Gastroesophageal sphincter (tissue), 4 donors: ENCODE results near the gene CD83. TPM values are rescaled to one million over a fixed set of nuclear protein-coding genes. Genes with fewer than 3 reads are reported as not detected.

Experiments used
- ATAC-seq: fragments of 150-250 bp; one replicate; pipeline ENCODE4 v1.9.1; 2016; ENCODE audit warnings: mild to moderate bottlenecking, moderate library complexity
- H3K27ac ChIP-seq, 4 donors: fragments of 200-600 bp; sonication (generic) in 3 of 4; 1 replicate in 3 of 4; 2 replicates in 1 of 4; pipeline ENCODE4 v1.5.1; 2016 to 2019
- H3K27me3 ChIP-seq: fragments of 200-600 bp; sonication (generic); one replicate; pipeline ENCODE4 v1.5.1; 2019
- H3K36me3 ChIP-seq, 2 donors: fragments of 200-600 bp; sonication (generic); one replicate each; pipeline ENCODE4 v1.5.1; 2019; ENCODE audit warnings: control low read depth in 1 of 2
- H3K4me1 ChIP-seq, 3 donors: fragments of 200-600 bp; sonication (generic); 1 replicate in 2 of 3; 2 replicates in 1 of 3; pipeline ENCODE4 v1.5.1; 2016 to 2019; ENCODE audit warnings: control low read depth in 2 of 3
- H3K4me3 ChIP-seq, 2 donors: fragments of 200-600 bp; sonication (generic); one replicate each; pipeline ENCODE4 v1.5.1; 2019; ENCODE audit warnings: mild to moderate bottlenecking in 1 of 2, moderate library complexity in 1 of 2
- H3K9me3 ChIP-seq, 3 donors: fragments of 200-600 bp; sonication (generic); one replicate each; pipeline ENCODE4 v1.5.1; 2017 to 2019; ENCODE audit warnings: control low read depth in 2 of 3
- CTCF ChIP-seq, 4 experiments: fragments of 200-600 bp in 2 of 4; fragments of 450-650 bp in 2 of 4; sonication (generic) in 1 of 4; IDR thresholded peaks; one replicate each; pipeline ENCODE4 v1.5.1; 2017 to 2019; ENCODE audit warnings: antibody characterized with exemption in 4 of 4, mild to moderate bottlenecking in 2 of 4, moderate library complexity in 2 of 4
- EP300 ChIP-seq: sonication (generic); formaldehyde crosslinking; IDR thresholded peaks from one replicate; pipeline ENCODE4 v1.6.1; 2017; ENCODE audit warnings: antibody characterized with exemption, mild to moderate bottlenecking
- POLR2A ChIP-seq, 2 donors: fragments of 450-650 bp; IDR thresholded peaks; one replicate each; pipeline ENCODE4 v1.6.1; 2017; ENCODE audit warnings: antibody characterized with exemption in 2 of 2, mild to moderate bottlenecking in 2 of 2, moderate library complexity in 1 of 2
- POLR2AphosphoS5 ChIP-seq: sonication (generic); formaldehyde crosslinking; IDR thresholded peaks from one replicate; pipeline ENCODE4 v1.6.1; 2017; ENCODE audit warnings: antibody characterized with exemption
- WGBS, 2 donors: methylation state at CpG; one replicate each; pipeline ENCODE4 v1.1.5; 2018; ENCODE audit warnings: low coverage in 1 of 2; 5-methylcytosine and 5-hydroxymethylcytosine counted together
- total RNA-seq, 4 donors: library from RNA; depleted of rRNA; stranded (reverse); fragments of >200 nt; gene quantifications; one replicate each; pipeline ENCODE4 v1.1.0, GENCODE V29; 2016

The CD83 gene
- total RNA-seq, 4 donors from 2014 or later, result 0.31 to 4.3 (median 2.1) TPM

- no peaks in the 10 kb centered on the region for H3K4me1 ChIP-seq
- no peaks in the 10 kb centered on the region for H3K9me3 ChIP-seq
- 81 to 83% methylated on average over 2 to 3 of the region's 7 CpGs for WGBS, 2 donors
- peaks cover 12% of the 10 kb centered on the region for H3K27me3 ChIP-seq
- no peak overlapping the region for H3K4me3 ChIP-seq
- no peak for ATAC-seq
- TF ChIP-seq CTCF (IDR thresholded peaks at IDR 0.05), result no peak
- no peak for TF ChIP-seq POLR2AphosphoS5
- TF ChIP-seq POLR2A (IDR thresholded peaks at IDR 0.05), result no peak
- no peak for TF ChIP-seq EP300
- no peak overlapping the region for H3K27ac ChIP-seq
- no peaks in the 10 kb centered on the region for H3K36me3 ChIP-seq
Observed at GRCh38 chr6:14089224-14089623, 28.3 kb upstream of the CD83 start.

GRCh38 chr6:14091339-14091978 is 26.1 kb upstream of the CD83 start:
- 60 to 67% methylated on average over 4 of the region's 4 CpGs for WGBS, 2 donors
- ATAC-seq, result no peak
- no peaks in the 10 kb centered on the region for H3K36me3 ChIP-seq
- H3K27me3 ChIP-seq, result peaks cover 12% of the 10 kb centered on the region
- H3K4me3 ChIP-seq, result no peak overlapping the region
- no peak overlapping the region for H3K27ac ChIP-seq
- TF ChIP-seq CTCF (IDR thresholded peaks at IDR 0.05) (no peak), POLR2AphosphoS5 (no peak), EP300 (no peak), POLR2A (IDR thresholded peaks at IDR 0.05) (no peak)
- H3K4me1 ChIP-seq, result no peaks in the 10 kb centered on the region
- H3K9me3 ChIP-seq, result no peaks in the 10 kb centered on the region

GRCh38 chr6:14092316-14092715 is 25.3 kb upstream of the CD83 start:
- Histone ChIP-seq H3K27ac (no peak overlapping the region), H3K27me3 (peaks cover 12% of the 10 kb centered on the region), H3K9me3 (no peaks in the 10 kb centered on the region), H3K4me1 (no peaks in the 10 kb centered on the region), H3K36me3 (no peaks in the 10 kb centered on the region), H3K4me3 (no peak overlapping the region)
- no peak for ATAC-seq
- no peak for TF ChIP-seq CTCF (IDR thresholded peaks at IDR 0.05)
- TF ChIP-seq POLR2AphosphoS5, result no peak
- TF ChIP-seq EP300, result no peak
- no peak for TF ChIP-seq POLR2A (IDR thresholded peaks at IDR 0.05)
- 90 to 100% methylated on average over 3 of the region's 3 CpGs for WGBS, 2 donors

GRCh38 chr6:14092838-14093789 is 24.5 kb upstream of the CD83 start:
- TF ChIP-seq POLR2A (IDR thresholded peaks at IDR 0.05), result no peak
- TF ChIP-seq EP300, result no peak
- no peak for TF ChIP-seq CTCF (IDR thresholded peaks at IDR 0.05)
- TF ChIP-seq POLR2AphosphoS5, result no peak
- 58 to 78% methylated on average over 8 to 9 of the region's 11 CpGs for WGBS, 2 donors
- no peak overlapping the region for H3K4me3 ChIP-seq
- no peaks in the 10 kb centered on the region for H3K36me3 ChIP-seq
- no peaks in the 10 kb centered on the region for H3K4me1 ChIP-seq
- ATAC-seq, result peak; percentile 51
- peaks cover 12% of the 10 kb centered on the region for H3K27me3 ChIP-seq
- no peak overlapping the region for H3K27ac ChIP-seq
- no peaks in the 10 kb centered on the region for H3K9me3 ChIP-seq
